Measurements from ENCODE around the gene RAB30.
"Not testable (repeated sequence)": the region's sequence is repeated elsewhere in the genome, so short reads cannot be mapped to it uniquely, and the experiment has no call there.

Gene RAB30

GRCh38 chr11:82988936-82989627 lies 82.6 kb downstream of the RAB30 start:
- DNase-seq: peak in 34 of 51 donors; percentile 14 to 89 (median 64)

GRCh38 chr11:82987997-82988396 lies 83.7 kb downstream of the RAB30 start:
- no peak for DNase-seq

GRCh38 chr11:82986446-82986845 lies 85.3 kb downstream of the RAB30 start:
- no peak for DNase-seq

GRCh38 chr11:82981852-82982251 lies 89.8 kb downstream of the RAB30 start:
- no peak for DNase-seq

GRCh38 chr11:82980947-82981346 lies 90.8 kb downstream of the RAB30 start:
- DNase-seq: no peak

- DNase-seq: no peak
Observed at GRCh38 chr11:82980292-82980691, 91.4 kb downstream of the RAB30 start.

GRCh38 chr11:82979824-82980223 lies 91.9 kb downstream of the RAB30 start:
- no peak for DNase-seq

GRCh38 chr11:82978422-82979099 lies 93.1 kb downstream of the RAB30 start:
- DNase-seq: no peak

- DNase-seq: no peak
Observed at GRCh38 chr11:82976786-82977185, 94.9 kb downstream of the RAB30 start.

GRCh38 chr11:82975882-82976281 lies 95.8 kb downstream of the RAB30 start:
- DNase-seq: no peak

GRCh38 chr11:82974851-82975250 lies 96.8 kb downstream of the RAB30 start:
- no peak for DNase-seq

GRCh38 chr11:82974135-82974534 lies 97.6 kb downstream of the RAB30 start:
- DNase-seq: no peak

GRCh38 chr11:82972103-82972502 lies 99.6 kb downstream of the RAB30 start:
- no peak for DNase-seq

GRCh38 chr11:82971519-82971946 lies 100.2 kb downstream of the RAB30 start:
- DNase-seq: not testable (repeated sequence)

- not testable (repeated sequence) for DNase-seq
Observed at GRCh38 chr11:82970507-82971083, 101.1 kb downstream of the RAB30 start.

- no peak for DNase-seq
Observed at GRCh38 chr11:82969811-82970210, 101.9 kb downstream of the RAB30 start.

- no peak for DNase-seq
Observed at GRCh38 chr11:82967381-82967780, 104.3 kb downstream of the RAB30 start.

GRCh38 chr11:82962021-82962420 lies 109.7 kb downstream of the RAB30 start:
- DNase-seq: not testable (repeated sequence)

- no peak for DNase-seq
Observed at GRCh38 chr11:82960779-82961143, 110.9 kb downstream of the RAB30 start.

- no peak for DNase-seq
Observed at GRCh38 chr11:82959987-82960778, 111.5 kb downstream of the RAB30 start.

- not testable (repeated sequence) for DNase-seq
Observed at GRCh38 chr11:82955736-82956453, 115.8 kb downstream of the RAB30 start.
